Activated B cell treated with CpG ODN at 0.5 μM for 24 hours (primary cell): ENCODE data around the gene IFITM5. TPM values are rescaled to one million over a fixed set of nuclear protein-coding genes. Genes with fewer than 3 reads are reported as not detected.
A peak's percentile ranks its signal among the peaks of the same experiment; 100 is the strongest.

Source experiments
- ATAC-seq: fragments of 200-7000 bp; cut with Tn5 transposase; one replicate; pipeline ENCODE4 v1.10.0; 2021; ENCODE audit warnings: low read depth, mild to moderate bottlenecking, moderate library complexity
- CTCF ChIA-PET: fragments of 350-600 bp; sonication (Branson Sonifier 250); formaldehyde crosslinking; loops from one replicate; lab custom pipeline; 2021; ENCODE audit warnings: antibody characterized with exemption; lab: Charles Lee
- POLR2A ChIA-PET: fragments of 350-600 bp; sonication (Branson Sonifier 250); formaldehyde crosslinking; loops from one replicate; lab custom pipeline; 2021; ENCODE audit warnings: antibody characterized with exemption; lab: Charles Lee
- DNase-seq: peaks from one replicate; pipeline ENCODE4 v3.0.0; 2022
- H3K27ac Mint-ChIP-seq: one replicate; pipeline ENCODE4 v1.8.0; 2020; ENCODE audit warnings: mixed read lengths
- H3K27me3 Mint-ChIP-seq: one replicate; pipeline ENCODE4 v1.8.0; 2021; ENCODE audit warnings: mixed read lengths
- H3K36me3 Mint-ChIP-seq: one replicate; pipeline ENCODE4 v1.8.0; 2021; ENCODE audit warnings: low read depth, mixed read lengths
- H3K4me1 Mint-ChIP-seq: one replicate; pipeline ENCODE4 v1.8.0; 2021; ENCODE audit warnings: mixed read lengths
- H3K4me3 Mint-ChIP-seq: one replicate; pipeline ENCODE4 v1.8.0; 2020; ENCODE audit warnings: mild to moderate bottlenecking, mixed read lengths
- H3K9me3 Mint-ChIP-seq: one replicate; pipeline ENCODE4 v1.8.0; 2020; ENCODE audit warnings: mixed read lengths
- intact Hi-C: fragments of 100-400 bp; cut with micrococcal nuclease; formaldehyde crosslinking; loops from one replicate; pipeline ENCODE4 v1.15.1; 2024
- total RNA-seq: library from RNA; stranded (reverse); gene quantifications from 2 replicates; pipeline ENCODE4 v1.2.3, GENCODE V29; 2022
- TF ChIP-seq, protein P1 (sequence below): fragments of 200-600 bp; IDR thresholded peaks from one replicate; pipeline ENCODE4 v1.8.0; 2022; ENCODE audit warnings: antibody characterized with exemption, mild to moderate bottlenecking

The IFITM5 gene
- total RNA-seq, 1 donor from 2014 or later = not detected

DNA sequence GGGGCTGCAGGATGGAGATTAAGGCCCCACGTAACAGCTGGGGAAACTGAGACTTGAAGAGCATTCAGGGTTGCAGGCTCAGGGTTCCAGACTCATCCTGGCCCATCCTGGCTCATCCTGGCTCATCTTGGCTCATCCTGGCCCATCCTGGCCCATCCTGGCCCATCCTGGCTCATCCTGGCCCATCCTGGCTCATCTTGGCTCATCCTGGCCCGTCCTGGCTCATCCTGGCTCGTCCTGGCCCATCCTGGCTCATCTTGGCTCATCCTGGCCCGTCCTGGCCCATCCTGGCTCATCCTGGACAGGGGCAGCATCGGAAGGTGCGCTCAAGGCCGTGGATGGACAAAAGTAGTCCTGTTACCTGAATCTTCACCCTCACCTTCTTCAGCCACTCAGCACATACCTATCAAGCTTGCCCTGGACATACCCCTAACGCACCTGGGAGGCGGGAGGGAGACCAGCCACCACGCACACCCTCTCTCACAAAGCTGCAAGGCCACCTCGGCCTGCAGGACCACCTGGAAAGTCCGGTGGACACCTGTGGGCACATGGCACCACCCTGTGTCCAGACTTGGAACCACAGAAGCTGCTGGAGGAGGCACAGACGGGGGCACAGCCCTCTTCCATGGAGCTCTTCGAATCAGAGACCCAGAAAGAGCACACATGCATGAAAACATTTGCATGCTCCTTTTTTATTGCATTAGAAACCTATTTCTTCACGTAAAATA lies 41.4 kb downstream of the IFITM5 start:
- ATAC-seq (no peak), DNase-seq (no peak)
- intact Hi-C loops = no loop called here
- Mint-ChIP-seq H3K27ac (peak overlapping the region; percentile 61), H3K4me1 (peaks cover 33% of the 10 kb centered on the region), H3K36me3 (peaks cover 11% of the 10 kb centered on the region), H3K4me3 (no peak overlapping the region), H3K9me3 (peaks cover 5% of the 10 kb centered on the region), H3K27me3 (no peaks in the 10 kb centered on the region)
- TF ChIP-seq, protein P1, sequence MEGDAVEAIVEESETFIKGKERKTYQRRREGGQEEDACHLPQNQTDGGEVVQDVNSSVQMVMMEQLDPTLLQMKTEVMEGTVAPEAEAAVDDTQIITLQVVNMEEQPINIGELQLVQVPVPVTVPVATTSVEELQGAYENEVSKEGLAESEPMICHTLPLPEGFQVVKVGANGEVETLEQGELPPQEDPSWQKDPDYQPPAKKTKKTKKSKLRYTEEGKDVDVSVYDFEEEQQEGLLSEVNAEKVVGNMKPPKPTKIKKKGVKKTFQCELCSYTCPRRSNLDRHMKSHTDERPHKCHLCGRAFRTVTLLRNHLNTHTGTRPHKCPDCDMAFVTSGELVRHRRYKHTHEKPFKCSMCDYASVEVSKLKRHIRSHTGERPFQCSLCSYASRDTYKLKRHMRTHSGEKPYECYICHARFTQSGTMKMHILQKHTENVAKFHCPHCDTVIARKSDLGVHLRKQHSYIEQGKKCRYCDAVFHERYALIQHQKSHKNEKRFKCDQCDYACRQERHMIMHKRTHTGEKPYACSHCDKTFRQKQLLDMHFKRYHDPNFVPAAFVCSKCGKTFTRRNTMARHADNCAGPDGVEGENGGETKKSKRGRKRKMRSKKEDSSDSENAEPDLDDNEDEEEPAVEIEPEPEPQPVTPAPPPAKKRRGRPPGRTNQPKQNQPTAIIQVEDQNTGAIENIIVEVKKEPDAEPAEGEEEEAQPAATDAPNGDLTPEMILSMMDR = no peak
- ChIA-PET CTCF (interaction anchor here (1.0 to 1.2 kb wide), 4 partner anchors 8 to 69 kb away, joined by 3 to 4 read pairs (median 3); no protein-coding TSS in a partner anchor), POLR2A (interaction anchor here (0.9 to 3.6 kb wide), 7 partner anchors 9 to 51 kb away, joined by 3 to 46 read pairs (median 6); partner anchors contain the start of genes BET1L, PSMD13, RIC8A and SIRT3)

- Mint-ChIP-seq H3K9me3 (peaks cover 4% of the 10 kb centered on the region), H3K4me1 (peaks cover 30% of the 10 kb centered on the region), H3K36me3 (peaks cover 19% of the 10 kb centered on the region), H3K27ac (peak overlapping the region; percentile 54), H3K4me3 (no peak overlapping the region), H3K27me3 (no peaks in the 10 kb centered on the region)
- CTCF ChIA-PET = interaction anchor here (1.0 to 1.2 kb wide), 3 partner anchors 11 to 70 kb away, joined by 3 read pairs; no protein-coding TSS in a partner anchor
- POLR2A ChIA-PET = interaction anchor here (0.9 to 3.6 kb wide), 7 partner anchors 9 to 50 kb away, joined by 3 to 46 read pairs (median 6); partner anchors contain the start of genes BET1L, PSMD13, RIC8A and SIRT3
- ATAC-seq (peak; percentile 64), DNase-seq (no peak)
- intact Hi-C loops = no loop called here
- TF ChIP-seq, protein P1 = no peak
Measured at GRCh38 chr11:256952-257737, 42.2 kb downstream of the IFITM5 start.

GRCh38 chr11:255816-256215 lies 43.5 kb downstream of the IFITM5 start:
- DNase-seq = no peak
- TF ChIP-seq, protein P1 = no peak
- ATAC-seq = no peak
- no peak overlapping the region for H3K4me3 Mint-ChIP-seq
- peaks cover 30% of the 10 kb centered on the region for H3K36me3 Mint-ChIP-seq
- POLR2A ChIA-PET = interaction anchor here (3.6 kb wide), 1 partner anchor 12 kb away, joined by 46 read pairs; no protein-coding TSS in a partner anchor
- H3K27me3 Mint-ChIP-seq = no peaks in the 10 kb centered on the region
- intact Hi-C loops = no loop called here
- H3K9me3 Mint-ChIP-seq = no peaks in the 10 kb centered on the region
- no peak overlapping the region for H3K27ac Mint-ChIP-seq
- CTCF ChIA-PET = no interaction called here
- peaks cover 30% of the 10 kb centered on the region for H3K4me1 Mint-ChIP-seq

DNA sequence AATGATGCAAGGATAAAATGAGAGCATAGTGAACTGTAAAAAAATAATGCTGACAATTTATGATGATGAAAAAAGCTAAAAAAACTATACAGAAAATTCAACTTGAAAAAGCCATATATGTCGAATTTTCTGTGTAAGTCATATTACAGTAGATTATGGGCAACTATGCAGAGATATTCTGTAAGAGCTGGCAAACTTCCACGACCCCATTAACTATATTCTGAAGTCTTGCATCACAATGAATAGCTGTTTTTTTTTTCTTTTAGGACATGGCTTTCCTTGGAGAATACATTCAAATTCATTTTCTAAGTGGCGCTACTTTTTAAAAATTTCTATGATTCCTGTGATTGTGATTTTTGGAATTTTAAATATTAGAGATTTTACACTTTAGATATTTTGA lies 44.1 kb downstream of the IFITM5 start:
- ATAC-seq = no peak
- Mint-ChIP-seq H3K9me3 (no peaks in the 10 kb centered on the region), H3K27me3 (no peaks in the 10 kb centered on the region), H3K4me3 (no peak overlapping the region), H3K27ac (no peak overlapping the region), H3K4me1 (peaks cover 31% of the 10 kb centered on the region), H3K36me3 (peaks cover 35% of the 10 kb centered on the region)
- intact Hi-C loops = no loop called here
- POLR2A ChIA-PET = interaction anchor here (0.8 kb wide), 1 partner anchor 13 kb away, joined by 3 read pairs; no protein-coding TSS in a partner anchor
- TF ChIP-seq, protein P1 = no peak
- CTCF ChIA-PET = no interaction called here
- no peak for DNase-seq
